ENCODE measurements around the gene ACAN.

DNA sequence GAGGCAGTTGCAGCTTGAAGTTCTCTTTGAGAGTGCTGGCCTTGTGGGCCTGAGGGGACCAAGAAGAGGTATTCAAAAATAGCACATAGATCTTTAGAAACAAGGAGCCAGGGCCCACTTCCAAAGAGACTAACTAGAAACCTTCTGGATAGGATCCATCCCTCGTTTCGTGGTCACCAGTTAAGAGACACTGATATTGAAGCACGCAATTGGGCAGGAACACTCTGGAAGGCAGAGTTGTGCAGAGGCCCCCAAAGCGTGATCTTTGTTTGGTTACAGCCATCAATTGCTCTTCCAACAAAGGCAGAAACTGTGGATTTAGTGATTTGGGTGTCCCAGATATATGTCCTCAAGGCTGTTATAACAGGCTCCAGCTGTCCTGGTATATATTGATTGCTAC, 46.7 kb upstream of the ACAN start:
- TF ChIP-seq POLR2AphosphoS5 (IDR thresholded peaks at IDR 0.05): no peak
- TF ChIP-seq, protein P1, sequence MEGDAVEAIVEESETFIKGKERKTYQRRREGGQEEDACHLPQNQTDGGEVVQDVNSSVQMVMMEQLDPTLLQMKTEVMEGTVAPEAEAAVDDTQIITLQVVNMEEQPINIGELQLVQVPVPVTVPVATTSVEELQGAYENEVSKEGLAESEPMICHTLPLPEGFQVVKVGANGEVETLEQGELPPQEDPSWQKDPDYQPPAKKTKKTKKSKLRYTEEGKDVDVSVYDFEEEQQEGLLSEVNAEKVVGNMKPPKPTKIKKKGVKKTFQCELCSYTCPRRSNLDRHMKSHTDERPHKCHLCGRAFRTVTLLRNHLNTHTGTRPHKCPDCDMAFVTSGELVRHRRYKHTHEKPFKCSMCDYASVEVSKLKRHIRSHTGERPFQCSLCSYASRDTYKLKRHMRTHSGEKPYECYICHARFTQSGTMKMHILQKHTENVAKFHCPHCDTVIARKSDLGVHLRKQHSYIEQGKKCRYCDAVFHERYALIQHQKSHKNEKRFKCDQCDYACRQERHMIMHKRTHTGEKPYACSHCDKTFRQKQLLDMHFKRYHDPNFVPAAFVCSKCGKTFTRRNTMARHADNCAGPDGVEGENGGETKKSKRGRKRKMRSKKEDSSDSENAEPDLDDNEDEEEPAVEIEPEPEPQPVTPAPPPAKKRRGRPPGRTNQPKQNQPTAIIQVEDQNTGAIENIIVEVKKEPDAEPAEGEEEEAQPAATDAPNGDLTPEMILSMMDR (IDR thresholded peaks at IDR 0.05): no peak

Measured in stomach (tissue), 4 donors.